Measurements from ENCODE around the gene C20orf204. TPM values are rescaled to one million over a fixed set of nuclear protein-coding genes. Genes with fewer than 3 reads are reported as not detected.
A peak's percentile ranks its signal among the peaks of the same experiment; 100 is the strongest.

C20orf204 gene
- total RNA-seq, 1 donor from 2014 or later: 0.98 TPM

- Histone ChIP-seq H3K4me1 (peaks cover 14% of the 10 kb centered on the region), H3K36me3 (peaks cover 0 to 12% of the 10 kb centered on the region in 2 donors), H3K27me3 (no peaks in the 10 kb centered on the region), H3K9me3 (no peaks in the 10 kb centered on the region), H3K4me3 (no peak overlapping the region), H3K27ac (no peak overlapping the region)
- peak in 1 of 3 experiments; percentile 29 for TF ChIP-seq CTCF (IDR thresholded peaks at IDR 0.05)
- TF ChIP-seq POLR2AphosphoS5 (IDR thresholded peaks at IDR 0.05; ENCODE audit: insufficient read depth in 1 of 2, low read depth in 1 of 2): no peak
- TF ChIP-seq POLR2A (IDR thresholded peaks at IDR 0.05): no peak
- intact Hi-C loops (cut with DNase I): no loop called here
- no peak for DNase-seq (ENCODE audit: extremely low spot score in 2 of 2)
These were observed 33.7 kb downstream of the C20orf204 start for GRCh38 chr20:64069614-64070243.

GRCh38 chr20:64070244-64070993 is 34.4 kb downstream of the C20orf204 start:
- Histone ChIP-seq H3K4me1 (peaks cover 8% of the 10 kb centered on the region), H3K27me3 (no peaks in the 10 kb centered on the region), H3K36me3 (peaks cover 0 to 12% of the 10 kb centered on the region in 2 donors), H3K27ac (no peak overlapping the region), H3K4me3 (no peak overlapping the region), H3K9me3 (no peaks in the 10 kb centered on the region)
- no peak for TF ChIP-seq POLR2AphosphoS5 (IDR thresholded peaks at IDR 0.05; ENCODE audit: insufficient read depth in 1 of 2, low read depth in 1 of 2)
- no peak for TF ChIP-seq POLR2A (IDR thresholded peaks at IDR 0.05)
- no peak for TF ChIP-seq CTCF (IDR thresholded peaks at IDR 0.05)
- intact Hi-C loops (cut with DNase I): no loop called here
- DNase-seq (ENCODE audit: extremely low spot score in 2 of 2): no peak

GRCh38 chr20:64071341-64072332 is 35.7 kb downstream of the C20orf204 start:
- Histone ChIP-seq H3K36me3 (peaks cover 0 to 12% of the 10 kb centered on the region in 2 donors), H3K4me3 (no peak overlapping the region)
- no peak for DNase-seq (ENCODE audit: extremely low spot score in 2 of 2)

GRCh38 chr20:64072498-64073063 is 36.6 kb downstream of the C20orf204 start:
- Histone ChIP-seq H3K4me1 (peaks cover 4% of the 10 kb centered on the region), H3K4me3 (no peak overlapping the region), H3K27ac (no peak overlapping the region), H3K36me3 (peaks cover 0 to 12% of the 10 kb centered on the region in 2 donors), H3K9me3 (no peaks in the 10 kb centered on the region), H3K27me3 (no peaks in the 10 kb centered on the region)
- no peak for TF ChIP-seq POLR2AphosphoS5 (IDR thresholded peaks at IDR 0.05; ENCODE audit: insufficient read depth in 1 of 2, low read depth in 1 of 2)
- no peak for TF ChIP-seq CTCF (IDR thresholded peaks at IDR 0.05)
- TF ChIP-seq POLR2A (IDR thresholded peaks at IDR 0.05): no peak
- intact Hi-C loops (cut with DNase I): no loop called here
- DNase-seq (ENCODE audit: extremely low spot score in 2 of 2): no peak

More at GRCh38 chr20:64071341-64072332, 35.7 kb downstream of the C20orf204 start:
- Histone ChIP-seq H3K27me3 (no peaks in the 10 kb centered on the region), H3K9me3 (no peaks in the 10 kb centered on the region), H3K4me1 (no peaks in the 10 kb centered on the region), H3K27ac (no peak overlapping the region)
- intact Hi-C loops (cut with DNase I): no loop called here
- TF ChIP-seq CTCF (IDR thresholded peaks at IDR 0.05): no peak
- no peak for TF ChIP-seq POLR2A (IDR thresholded peaks at IDR 0.05)

All from vagina (tissue), 2 donors.